ENCODE results near the gene ADD3. TPM values are rescaled to one million over a fixed set of nuclear protein-coding genes. Genes with fewer than 3 reads are reported as not detected.

ADD3 gene
- total and polyA plus RNA-seq, 7 donors = 4.2 to 26.3 (median 10.4) TPM

DNA sequence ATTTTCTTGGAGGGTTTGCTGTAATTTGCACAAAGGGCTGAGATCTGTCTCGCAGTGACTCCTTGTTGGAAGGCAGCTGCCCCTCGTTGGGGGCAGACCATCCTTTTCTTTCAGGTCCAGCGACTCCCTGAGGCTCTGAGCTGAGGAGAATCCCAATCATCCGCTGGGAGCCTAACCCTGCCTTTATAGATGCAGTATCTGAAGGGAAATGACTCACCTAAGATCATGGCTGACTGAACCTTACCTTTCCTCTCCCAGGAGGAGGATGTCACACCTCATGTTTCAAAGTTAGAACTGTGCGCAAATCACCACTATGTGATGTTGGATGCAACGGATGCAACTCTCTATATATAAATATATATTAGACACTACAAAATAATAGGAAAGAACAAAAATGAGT, 163.2 kb downstream of the ADD3 start:
- Histone ChIP-seq H3K27me3 (ENCODE audit: insufficient read depth in 3 of 3, low read length in 2 of 3) (peaks cover 0 to 64% (median 3%) of the 10 kb centered on the region in 3 donors), H3K36me3 (ENCODE audit: insufficient read depth in 1 of 2, low read depth in 1 of 2) (no peaks in the 10 kb centered on the region), H3K4me1 (peaks cover 5% of the 10 kb centered on the region), H3K9me3 (no peaks in the 10 kb centered on the region), H3K4me3 (no peak overlapping the region), H3K27ac (no peak overlapping the region)
- WGBS, 3 donors = 47 to 59% (median 54%) methylated on average over 6 of the region's 6 CpGs
- no peak for DNase-seq
- intact Hi-C loops (cut with DNase I) = no loop called here
- TF ChIP-seq, protein P1, sequence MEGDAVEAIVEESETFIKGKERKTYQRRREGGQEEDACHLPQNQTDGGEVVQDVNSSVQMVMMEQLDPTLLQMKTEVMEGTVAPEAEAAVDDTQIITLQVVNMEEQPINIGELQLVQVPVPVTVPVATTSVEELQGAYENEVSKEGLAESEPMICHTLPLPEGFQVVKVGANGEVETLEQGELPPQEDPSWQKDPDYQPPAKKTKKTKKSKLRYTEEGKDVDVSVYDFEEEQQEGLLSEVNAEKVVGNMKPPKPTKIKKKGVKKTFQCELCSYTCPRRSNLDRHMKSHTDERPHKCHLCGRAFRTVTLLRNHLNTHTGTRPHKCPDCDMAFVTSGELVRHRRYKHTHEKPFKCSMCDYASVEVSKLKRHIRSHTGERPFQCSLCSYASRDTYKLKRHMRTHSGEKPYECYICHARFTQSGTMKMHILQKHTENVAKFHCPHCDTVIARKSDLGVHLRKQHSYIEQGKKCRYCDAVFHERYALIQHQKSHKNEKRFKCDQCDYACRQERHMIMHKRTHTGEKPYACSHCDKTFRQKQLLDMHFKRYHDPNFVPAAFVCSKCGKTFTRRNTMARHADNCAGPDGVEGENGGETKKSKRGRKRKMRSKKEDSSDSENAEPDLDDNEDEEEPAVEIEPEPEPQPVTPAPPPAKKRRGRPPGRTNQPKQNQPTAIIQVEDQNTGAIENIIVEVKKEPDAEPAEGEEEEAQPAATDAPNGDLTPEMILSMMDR (IDR thresholded peaks at IDR 0.05) = no peak
- ATAC-seq = no peak

DNA sequence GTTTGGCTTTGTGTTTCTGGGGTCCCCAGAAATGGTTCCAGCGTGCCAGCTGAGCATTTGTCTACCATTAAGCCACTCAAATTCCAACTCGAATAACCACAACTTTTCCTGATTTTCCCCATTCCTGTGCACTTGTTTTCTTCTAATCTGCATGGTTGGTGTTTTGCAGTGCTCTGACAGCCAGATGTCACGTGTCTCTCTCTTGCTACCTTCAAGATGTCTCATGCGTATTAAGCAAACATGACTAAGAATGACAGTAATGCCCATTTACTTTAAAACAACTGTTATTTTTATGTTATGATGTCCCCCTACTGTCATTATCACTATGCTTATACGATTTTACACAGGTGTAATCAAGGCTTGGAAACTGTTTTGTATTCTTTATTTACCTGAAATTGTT, 164.4 kb downstream of the ADD3 start:
- peaks cover 0 to 53% (median 3%) of the 10 kb centered on the region in 3 donors for H3K27me3 ChIP-seq (ENCODE audit: insufficient read depth in 3 of 3, low read length in 2 of 3)
- WGBS, 3 donors = 66 to 71% (median 69%) methylated on average over 5 of the region's 5 CpGs
- no peak overlapping the region for H3K4me3 ChIP-seq
- DNase-seq (no peak), ATAC-seq (no peak)
- no peaks in the 10 kb centered on the region for H3K36me3 ChIP-seq (ENCODE audit: insufficient read depth in 1 of 2, low read depth in 1 of 2)
- intact Hi-C loops (cut with DNase I) = no loop called here
- no peaks in the 10 kb centered on the region for H3K9me3 ChIP-seq
- no peak overlapping the region for H3K27ac ChIP-seq
- peaks cover 5% of the 10 kb centered on the region for H3K4me1 ChIP-seq
- TF ChIP-seq, protein P1 (IDR thresholded peaks at IDR 0.05) = no peak

DNA sequence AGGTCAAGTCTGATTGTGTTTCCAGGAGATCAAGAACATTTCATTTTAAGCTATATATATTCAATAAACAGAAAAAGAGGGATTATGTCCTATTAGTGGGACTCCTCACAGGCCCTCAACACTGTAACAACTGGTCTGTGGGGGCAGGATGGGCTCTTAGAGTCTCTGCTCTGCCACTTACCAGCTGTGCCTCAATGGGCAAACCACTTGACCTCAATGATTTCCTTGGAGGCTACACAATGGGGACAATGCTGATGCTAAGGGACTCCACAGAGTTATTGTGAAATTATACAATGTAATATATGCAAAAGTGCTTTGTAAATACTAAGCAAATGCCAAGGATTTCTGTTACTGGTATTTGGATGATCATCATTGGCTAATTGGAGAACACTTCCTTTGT, 166.4 kb downstream of the ADD3 start:
- Histone ChIP-seq H3K4me3 (no peak overlapping the region), H3K9me3 (no peaks in the 10 kb centered on the region), H3K36me3 (ENCODE audit: insufficient read depth in 1 of 2, low read depth in 1 of 2) (no peaks in the 10 kb centered on the region), H3K4me1 (no peaks in the 10 kb centered on the region), H3K27me3 (ENCODE audit: insufficient read depth in 3 of 3, low read length in 2 of 3) (peaks cover 0 to 33% (median 3%) of the 10 kb centered on the region in 3 donors), H3K27ac (no peak overlapping the region)
- no peak for DNase-seq
- intact Hi-C loops (cut with DNase I) = no loop called here
- ATAC-seq = no peak
- TF ChIP-seq, protein P1 (IDR thresholded peaks at IDR 0.05) = no peak

DNA sequence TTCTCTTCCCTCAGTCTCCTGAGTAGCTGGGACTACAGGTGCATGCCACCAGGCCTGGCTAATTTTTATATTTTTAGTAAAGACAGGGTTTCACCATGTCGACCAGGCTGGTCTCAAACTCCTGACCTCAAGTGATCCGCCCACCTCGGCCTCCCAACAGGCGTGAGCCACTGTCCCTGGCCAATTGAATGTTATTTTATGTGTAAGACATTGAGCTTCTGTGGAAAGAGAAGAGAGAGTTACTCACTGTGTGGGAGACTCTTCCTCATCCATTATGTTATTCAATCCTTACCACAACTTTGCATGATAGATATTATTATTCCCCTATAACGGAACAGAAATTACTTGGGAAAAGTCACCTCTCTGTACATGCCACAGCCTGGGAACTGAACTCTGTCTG, 167.0 kb downstream of the ADD3 start:
- Histone ChIP-seq H3K9me3 (no peaks in the 10 kb centered on the region), H3K36me3 (ENCODE audit: insufficient read depth in 1 of 2, low read depth in 1 of 2) (no peaks in the 10 kb centered on the region), H3K27ac (no peak overlapping the region), H3K27me3 (ENCODE audit: insufficient read depth in 3 of 3, low read length in 2 of 3) (peaks cover 0 to 28% (median 3%) of the 10 kb centered on the region in 3 donors), H3K4me1 (no peaks in the 10 kb centered on the region), H3K4me3 (no peak overlapping the region)
- TF ChIP-seq, protein P1 (IDR thresholded peaks at IDR 0.05) = no peak
- intact Hi-C loops (cut with DNase I) = no loop called here
- ATAC-seq (no peak), DNase-seq (no peak)
- 92 to 96% (median 96%) methylated on average over 5 of the region's 5 CpGs for WGBS, 3 donors

DNA sequence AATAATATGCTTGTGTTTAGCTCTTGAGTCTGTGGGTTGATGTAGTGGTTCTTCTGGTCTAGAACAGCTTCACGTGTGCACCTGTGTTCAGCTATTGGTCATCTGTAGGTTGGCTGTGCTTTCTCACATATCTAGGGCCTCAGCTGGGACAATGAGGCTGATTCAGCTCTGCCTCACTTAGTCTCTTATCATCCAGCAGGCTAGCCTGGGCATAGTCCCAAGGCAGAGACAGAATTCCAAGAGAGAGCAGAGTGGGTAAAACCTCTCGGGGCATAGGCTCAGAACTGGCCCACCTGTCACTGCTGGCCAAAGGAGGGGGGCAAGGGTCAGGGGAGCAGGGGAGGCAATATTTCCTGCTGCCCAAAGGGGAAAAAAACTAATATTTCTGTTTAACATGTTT, 167.6 kb downstream of the ADD3 start:
- no peak for ATAC-seq
- TF ChIP-seq, protein P1 (IDR thresholded peaks at IDR 0.05) = no peak
- no peaks in the 10 kb centered on the region for H3K36me3 ChIP-seq (ENCODE audit: insufficient read depth in 1 of 2, low read depth in 1 of 2)
- H3K4me1 ChIP-seq = no peaks in the 10 kb centered on the region
- WGBS, 3 donors = 62 to 81% (median 74%) methylated on average over 2 of the region's 2 CpGs
- H3K9me3 ChIP-seq = no peaks in the 10 kb centered on the region
- no peak overlapping the region for H3K27ac ChIP-seq
- intact Hi-C loops (cut with DNase I) = no loop called here
- H3K4me3 ChIP-seq = no peak overlapping the region
- no peak for DNase-seq
- peaks cover 0 to 25% (median 0%) of the 10 kb centered on the region in 3 donors for H3K27me3 ChIP-seq (ENCODE audit: insufficient read depth in 3 of 3, low read length in 2 of 3)

Measured in psoas muscle (tissue), 8 donors.